ENCODE measurements around the gene RPS6KA2.

DNA sequence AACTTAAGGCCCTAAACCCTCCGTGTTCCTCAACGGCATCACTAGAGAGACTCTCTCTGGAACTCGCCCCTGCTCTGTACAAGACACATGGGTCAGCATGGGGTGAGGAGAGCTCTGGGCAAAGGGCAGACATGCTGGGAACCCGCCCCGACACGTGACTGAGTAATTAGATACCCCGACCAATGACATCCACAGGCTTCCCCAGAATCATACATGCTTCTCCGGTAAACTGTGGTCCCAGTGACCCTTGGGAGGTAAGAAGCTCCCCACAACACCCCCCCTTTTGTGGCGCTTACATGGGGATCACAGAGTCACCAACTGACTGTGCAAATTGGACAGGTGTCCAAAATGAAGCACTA lies 31.7 kb upstream of the RPS6KA2 start:
- TF ChIP-seq, protein P1, sequence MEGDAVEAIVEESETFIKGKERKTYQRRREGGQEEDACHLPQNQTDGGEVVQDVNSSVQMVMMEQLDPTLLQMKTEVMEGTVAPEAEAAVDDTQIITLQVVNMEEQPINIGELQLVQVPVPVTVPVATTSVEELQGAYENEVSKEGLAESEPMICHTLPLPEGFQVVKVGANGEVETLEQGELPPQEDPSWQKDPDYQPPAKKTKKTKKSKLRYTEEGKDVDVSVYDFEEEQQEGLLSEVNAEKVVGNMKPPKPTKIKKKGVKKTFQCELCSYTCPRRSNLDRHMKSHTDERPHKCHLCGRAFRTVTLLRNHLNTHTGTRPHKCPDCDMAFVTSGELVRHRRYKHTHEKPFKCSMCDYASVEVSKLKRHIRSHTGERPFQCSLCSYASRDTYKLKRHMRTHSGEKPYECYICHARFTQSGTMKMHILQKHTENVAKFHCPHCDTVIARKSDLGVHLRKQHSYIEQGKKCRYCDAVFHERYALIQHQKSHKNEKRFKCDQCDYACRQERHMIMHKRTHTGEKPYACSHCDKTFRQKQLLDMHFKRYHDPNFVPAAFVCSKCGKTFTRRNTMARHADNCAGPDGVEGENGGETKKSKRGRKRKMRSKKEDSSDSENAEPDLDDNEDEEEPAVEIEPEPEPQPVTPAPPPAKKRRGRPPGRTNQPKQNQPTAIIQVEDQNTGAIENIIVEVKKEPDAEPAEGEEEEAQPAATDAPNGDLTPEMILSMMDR (IDR thresholded peaks at IDR 0.05), result no peak
- TF ChIP-seq POLR2A (IDR thresholded peaks at IDR 0.05) (no peak), POLR2AphosphoS5 (IDR thresholded peaks at IDR 0.05) (no peak)

All from breast epithelium (tissue), 3 donors.